Pancreas (tissue), 10 donors: ENCODE results near the gene DOK3. TPM values are rescaled to one million over a fixed set of nuclear protein-coding genes. Genes with fewer than 3 reads are reported as not detected.

Source experiments
- ATAC-seq, 4 donors: fragments of 200-7000 bp; cut with Tn5 transposase; one replicate each; pipeline versions ENCODE4 v1.8.0 to v1.9.1; 2020; ENCODE audit warnings: mild to moderate bottlenecking in 4 of 4, moderate library complexity in 4 of 4
- DNase-seq, 6 donors: peaks; one replicate each; pipeline ENCODE4 v3.0.0-alpha.2; 2020
- FAIRE-seq: peaks from 2 replicates; lab custom pipeline; 2012; peaks lifted over from hg19 to GRCh38; lab: Jason Lieb, UNC
- H3K27ac ChIP-seq, 4 donors: fragments of 200-600 bp; sonication (generic); 1 replicate in 3 of 4; 2 replicates in 1 of 4; pipeline versions ENCODE4 v1.5.0 to v1.8.0; 2020
- H3K27me3 ChIP-seq, 4 donors: fragments of 200-600 bp; one replicate each; pipeline ENCODE4 v1.8.0; 2021
- H3K36me3 ChIP-seq, 3 donors: fragments of 200-600 bp; sonication (generic) in 1 of 3; one replicate each; pipeline versions ENCODE4 v1.5.0 to v1.8.0; 2020 to 2021
- H3K4me1 ChIP-seq, 3 donors: fragments of 200-600 bp; one replicate each; pipeline ENCODE4 v1.8.0; 2021
- H3K4me3 ChIP-seq, 4 donors: fragments of 200-600 bp; sonication (generic) in 2 of 4; one replicate each; pipeline versions ENCODE4 v1.5.0 to v1.8.0; 2020 to 2021
- H3K9me3 ChIP-seq, 4 donors: fragments of 200-600 bp; one replicate each; pipeline ENCODE4 v1.8.0; 2021
- WGBS, 2 donors: extraction: QIAGEN DNeasy Blood & Tissue Kit; methylation state at CpG; one replicate each; pipeline ENCODE4 v1.1.7; 2013; 5-methylcytosine and 5-hydroxymethylcytosine counted together
- intact Hi-C, 3 donors: fragments of 100-400 bp; cut with DNase I; formaldehyde crosslinking; loops; one replicate each; pipeline versions ENCODE4 v1.11.1 to v1.14.2; 2022
- polyA plus RNA-seq, 2 donors: library from polyadenylated mRNA; stranded (reverse); fragments of 200-250 nt; gene quantifications; one replicate each; pipeline ENCODE4 v1.2.3, GENCODE V29; 2013
- total RNA-seq, 6 donors: library from RNA; stranded (reverse); fragmentation: NEBNext Ultra II Directional in 4 of 6; extraction: Animal tissue kit (Norgen Biotek cat#: 25700) in 4 of 6; gene quantifications; one replicate each; pipeline versions ENCODE4 v1.2.1 to v1.2.4, GENCODE V29; 2021 to 2023
- TF ChIP-seq, protein P1 (sequence below), 4 donors: fragments of 200-600 bp; sonication (generic) in 3 of 4; IDR thresholded peaks; one replicate each; pipeline versions ENCODE4 v1.5.0 to v1.8.0; 2021; ENCODE audit warnings: antibody characterized with exemption in 4 of 4
- donor health status: healthy with polysubstance abuse.
- donor health status: DM: no; HTN: no; CAD: no; lungs with moderate emphysema.
- donor health status: DM: no; HTN: no; CAD: no.
- donor health status: control.
- donor health status: control.
- donor health status: Bipolar disorder and iron deficiency.
- donor health status: DM: yes; HTN: yes; CAD: no.
- donor health status: DM: no; HTN: no; CAD: no.
- donor health status: DM: no; HTN: no; CAD: no.
- donor health status: DM: yes; HTN: yes; CAD: no.

DOK3 gene
- total and polyA plus RNA-seq, 8 donors: 0.98 to 11.4 (median 4.7) TPM

DNA sequence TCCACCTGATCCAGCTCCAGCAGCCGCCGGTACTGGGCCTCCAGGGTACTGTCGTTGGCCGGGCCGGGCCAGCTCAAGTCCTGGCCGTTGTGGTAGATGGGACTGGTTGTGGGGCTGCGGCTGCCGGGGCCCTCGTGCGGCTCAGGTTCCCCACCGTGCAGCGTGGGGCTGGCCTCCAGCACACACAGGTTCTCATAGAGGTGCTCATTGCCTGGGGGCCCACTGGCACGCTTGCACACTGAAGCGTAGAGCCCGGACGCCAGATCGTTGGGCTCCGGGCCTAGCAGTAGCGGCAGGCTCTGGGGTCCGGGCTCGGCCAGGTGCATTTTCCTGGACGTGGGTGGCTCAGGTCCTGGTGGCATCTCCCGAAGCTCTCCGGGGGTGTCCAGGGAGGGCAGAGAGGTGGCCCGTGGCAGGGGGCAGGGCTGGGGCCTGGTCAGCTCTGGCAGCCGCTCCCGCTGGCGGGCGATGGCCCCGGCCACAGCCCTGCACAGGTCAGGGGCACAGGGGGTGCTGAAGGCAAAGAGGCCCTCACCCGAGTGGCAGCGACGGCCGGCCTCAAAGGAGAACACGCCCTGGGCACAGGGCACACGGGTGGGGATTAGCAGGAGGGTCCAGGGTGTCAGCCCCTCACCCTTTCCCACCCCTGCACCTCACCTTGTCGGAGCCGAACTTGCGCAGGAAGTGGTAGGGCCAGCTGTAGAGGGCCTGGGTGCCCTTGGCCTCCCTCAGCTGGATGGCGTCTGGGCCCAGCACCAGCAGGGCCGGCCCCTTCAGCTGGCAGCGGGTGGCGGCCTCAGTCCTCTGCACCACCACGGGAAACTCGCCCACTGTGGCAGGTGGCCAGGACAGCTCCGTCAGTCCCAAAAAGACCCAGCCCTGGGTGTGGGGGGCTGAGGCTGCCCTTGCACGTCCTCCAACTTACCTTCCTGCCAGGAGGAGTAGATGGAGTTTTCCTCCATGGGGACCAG is 5.3 kb downstream of the DOK3 start:
- Histone ChIP-seq H3K4me3 (no peak overlapping the region), H3K9me3 (no peaks in the 10 kb centered on the region), H3K27me3 (no peaks in the 10 kb centered on the region), H3K27ac (no peak overlapping the region), H3K36me3 (no peaks in the 10 kb centered on the region), H3K4me1 (no peaks in the 10 kb centered on the region)
- DNase-seq: peak in 2 of 6 donors; percentile 32 to 70
- intact Hi-C loops: loop anchor here in 2 of 3 donors (5.0 kb wide), 1 partner anchor 112 kb away; no protein-coding TSS in a partner anchor
- FAIRE-seq: no peak
- TF ChIP-seq, protein P1, sequence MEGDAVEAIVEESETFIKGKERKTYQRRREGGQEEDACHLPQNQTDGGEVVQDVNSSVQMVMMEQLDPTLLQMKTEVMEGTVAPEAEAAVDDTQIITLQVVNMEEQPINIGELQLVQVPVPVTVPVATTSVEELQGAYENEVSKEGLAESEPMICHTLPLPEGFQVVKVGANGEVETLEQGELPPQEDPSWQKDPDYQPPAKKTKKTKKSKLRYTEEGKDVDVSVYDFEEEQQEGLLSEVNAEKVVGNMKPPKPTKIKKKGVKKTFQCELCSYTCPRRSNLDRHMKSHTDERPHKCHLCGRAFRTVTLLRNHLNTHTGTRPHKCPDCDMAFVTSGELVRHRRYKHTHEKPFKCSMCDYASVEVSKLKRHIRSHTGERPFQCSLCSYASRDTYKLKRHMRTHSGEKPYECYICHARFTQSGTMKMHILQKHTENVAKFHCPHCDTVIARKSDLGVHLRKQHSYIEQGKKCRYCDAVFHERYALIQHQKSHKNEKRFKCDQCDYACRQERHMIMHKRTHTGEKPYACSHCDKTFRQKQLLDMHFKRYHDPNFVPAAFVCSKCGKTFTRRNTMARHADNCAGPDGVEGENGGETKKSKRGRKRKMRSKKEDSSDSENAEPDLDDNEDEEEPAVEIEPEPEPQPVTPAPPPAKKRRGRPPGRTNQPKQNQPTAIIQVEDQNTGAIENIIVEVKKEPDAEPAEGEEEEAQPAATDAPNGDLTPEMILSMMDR (IDR thresholded peaks at IDR 0.05): no peak
- ATAC-seq: no peak
- 85 to 89% methylated on average over 47 of the region's 47 CpGs for WGBS, 2 donors

DNA sequence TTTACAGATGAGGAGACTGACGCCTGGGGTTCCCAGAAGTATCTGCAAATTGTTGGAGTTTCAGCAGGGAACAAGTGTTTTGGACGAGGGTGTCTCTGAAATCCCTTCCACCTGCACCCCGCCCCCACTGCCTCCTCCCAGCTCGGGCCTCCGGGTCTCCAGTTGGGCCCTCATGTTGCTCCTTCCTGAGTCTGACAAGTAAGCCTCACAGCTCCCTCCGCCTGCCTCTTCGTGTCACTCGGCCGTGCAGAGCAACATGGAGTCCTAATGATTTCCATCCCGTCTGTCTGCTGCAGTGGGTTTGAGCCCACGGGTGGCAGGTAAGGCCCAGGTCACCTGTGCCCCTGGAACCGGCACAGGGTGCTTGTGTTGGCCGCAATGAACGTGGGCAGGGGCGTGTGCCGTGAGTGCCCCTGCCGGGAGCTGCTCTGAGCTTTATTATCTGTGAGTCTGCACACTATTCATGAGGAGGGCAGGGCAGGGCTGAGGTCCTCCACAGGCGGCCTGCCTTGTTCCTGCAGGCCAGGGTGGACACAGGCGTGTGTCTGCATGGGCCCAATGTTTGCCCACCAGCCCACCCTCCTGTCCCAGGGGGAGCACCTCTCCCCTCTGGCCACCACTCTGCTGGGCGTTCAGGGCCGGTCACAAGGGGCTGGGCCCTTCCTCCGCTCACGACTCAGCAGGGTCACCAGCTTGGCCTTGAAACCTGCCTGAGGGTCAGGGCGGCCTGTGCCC is 6.1 kb downstream of the DOK3 start:
- WGBS, 2 donors: 68 to 85% methylated on average over 24 of the region's 24 CpGs

DNA sequence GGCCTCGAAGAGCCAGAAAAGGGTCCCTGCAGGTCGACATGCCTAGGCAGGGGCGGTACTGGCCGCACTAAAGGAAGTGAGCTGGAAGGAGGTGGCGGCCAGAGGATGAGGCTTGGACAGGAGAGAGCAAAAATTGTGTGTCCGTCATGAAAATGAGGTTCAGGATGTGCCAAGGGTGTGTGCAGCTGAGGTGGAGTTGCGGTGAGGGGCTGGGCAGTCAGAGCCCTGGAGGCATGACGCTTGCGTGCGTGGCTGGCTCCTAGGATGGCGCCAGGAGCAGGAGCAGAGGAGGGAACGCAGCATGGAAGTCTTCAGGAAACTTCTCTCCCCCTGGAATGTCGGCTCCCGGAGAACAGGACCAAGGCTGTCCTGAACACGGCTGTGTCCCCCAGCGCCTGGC is 6.7 kb downstream of the DOK3 start:
- ATAC-seq: no peak
- DNase-seq: peak in 1 of 6 donors; percentile 36
- no peaks in the 10 kb centered on the region for H3K9me3 ChIP-seq
- no peak overlapping the region for H3K27ac ChIP-seq
- TF ChIP-seq, protein P1 (IDR thresholded peaks at IDR 0.05): no peak
- intact Hi-C loops: loop anchor here in 2 of 3 donors (5.0 kb wide), 1 partner anchor 111 kb away; no protein-coding TSS in a partner anchor
- H3K36me3 ChIP-seq: no peaks in the 10 kb centered on the region
- no peak for FAIRE-seq
- H3K27me3 ChIP-seq: no peaks in the 10 kb centered on the region
- H3K4me1 ChIP-seq: peaks cover 0 to 5% (median 0%) of the 10 kb centered on the region in 3 donors
- H3K4me3 ChIP-seq: no peak overlapping the region
- 67 to 78% methylated on average over 16 of the region's 16 CpGs for WGBS, 2 donors

More for the DNA sequence above, 6.1 kb downstream of the DOK3 start:
- Histone ChIP-seq H3K9me3 (no peaks in the 10 kb centered on the region), H3K27me3 (no peaks in the 10 kb centered on the region), H3K27ac (no peak overlapping the region), H3K4me3 (no peak overlapping the region), H3K36me3 (no peaks in the 10 kb centered on the region), H3K4me1 (no peaks in the 10 kb centered on the region)
- FAIRE-seq: no peak
- TF ChIP-seq, protein P1 (IDR thresholded peaks at IDR 0.05): no peak
- intact Hi-C loops: loop anchor here in 2 of 3 donors (5.0 kb wide), 1 partner anchor 111 kb away; no protein-coding TSS in a partner anchor
- peak in 1 of 6 donors; percentile 58 for DNase-seq
- ATAC-seq: no peak

DNA sequence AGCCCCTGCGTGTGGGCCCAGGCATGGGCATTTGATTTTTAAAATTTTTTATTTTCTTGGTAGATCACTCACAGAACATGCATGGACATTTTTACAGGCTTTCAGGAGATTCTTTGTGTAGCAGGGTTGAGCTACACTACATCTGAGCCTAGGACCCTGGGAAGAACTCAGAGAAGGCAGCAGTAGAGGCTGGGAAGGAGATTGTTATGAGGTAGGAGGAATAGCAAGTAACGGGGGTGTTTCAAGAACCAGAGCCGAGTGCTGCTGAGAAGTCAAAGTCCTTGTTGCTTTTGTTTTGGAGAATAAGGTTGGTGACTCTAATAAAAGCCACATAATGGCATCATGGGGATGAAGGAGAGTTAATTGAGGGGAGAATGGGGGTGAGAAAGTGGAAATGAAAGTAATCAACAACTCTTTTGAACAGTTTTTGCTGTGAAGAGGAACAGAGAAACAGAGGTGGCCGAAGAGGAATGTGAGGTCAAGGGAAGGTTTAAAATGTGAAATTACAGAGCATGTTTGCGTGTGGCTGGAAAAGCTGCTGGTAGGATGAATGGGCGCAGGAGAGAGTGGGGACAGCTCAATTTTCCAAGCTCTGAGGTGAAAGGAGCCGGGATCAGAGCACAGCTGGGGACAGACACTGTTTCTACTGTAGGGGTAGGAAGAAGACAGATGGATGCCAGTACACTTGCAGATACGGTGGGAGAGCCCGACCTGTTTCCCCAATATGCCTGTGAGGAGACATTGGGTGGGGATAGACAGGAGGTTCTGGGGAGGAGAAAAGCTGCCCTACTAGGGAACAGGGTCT is 7.5 kb downstream of the DOK3 start:
- H3K36me3 ChIP-seq: no peaks in the 10 kb centered on the region
- no peaks in the 10 kb centered on the region for H3K9me3 ChIP-seq
- H3K27me3 ChIP-seq: no peaks in the 10 kb centered on the region
- no peak overlapping the region for H3K4me3 ChIP-seq
- 51 to 62% methylated on average over 9 of the region's 9 CpGs for WGBS, 2 donors
- no peak for ATAC-seq
- TF ChIP-seq, protein P1 (IDR thresholded peaks at IDR 0.05): no peak
- no peak for FAIRE-seq
- no peak for DNase-seq
- intact Hi-C loops: loop anchor here in 2 of 3 donors (5.0 kb wide), 1 partner anchor 110 kb away; no protein-coding TSS in a partner anchor
- peaks cover 0 to 5% (median 0%) of the 10 kb centered on the region in 3 donors for H3K4me1 ChIP-seq
- H3K27ac ChIP-seq: no peak overlapping the region
